22Rv1 (cell line): ENCODE data around the gene FXYD2.

ENCODE experiments used
- ZFX ChIP-seq: fragments of 450-650 bp; IDR thresholded peaks from 2 replicates; pipeline ENCODE4 v1.6.1; 2017; ENCODE audit warnings: antibody characterized with exemption, borderline replicate concordance
- TF ChIP-seq, protein P1 (sequence below): fragments of 450-650 bp; IDR thresholded peaks from 2 replicates; pipeline ENCODE4 v1.5.1; 2017; ENCODE audit warnings: mild to moderate bottlenecking

DNA sequence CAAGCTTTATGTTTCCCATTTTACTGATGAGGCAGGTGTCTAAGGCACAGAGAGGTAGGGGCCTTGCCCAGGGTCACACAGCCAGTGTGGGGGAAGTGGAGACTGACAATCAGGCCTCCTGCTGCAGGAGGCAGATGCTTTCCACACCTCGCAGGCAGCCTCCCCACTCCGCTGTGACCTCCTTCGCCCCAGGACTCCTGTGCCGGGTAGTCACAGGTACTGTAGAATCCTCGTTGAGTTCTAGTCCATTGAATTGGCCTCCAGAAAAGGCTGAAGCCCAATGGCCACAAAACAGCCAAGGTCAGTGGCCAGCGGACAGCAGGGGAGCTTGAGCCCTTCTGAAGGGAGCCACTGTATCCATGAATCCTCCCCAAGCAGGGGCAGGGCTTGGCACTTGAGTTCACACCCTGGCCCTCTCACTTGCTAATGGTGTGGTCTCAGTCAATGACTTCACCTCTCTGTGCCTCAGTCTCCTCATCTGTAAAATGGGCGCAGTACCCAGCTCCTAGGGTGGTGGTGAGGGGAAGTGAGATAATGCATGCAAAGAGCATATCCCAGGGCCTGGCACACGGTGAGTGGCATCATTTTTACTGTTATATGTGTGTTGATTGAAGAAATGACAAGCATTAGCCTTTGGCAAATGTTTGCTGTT, 1.1 kb upstream of the FXYD2 start:
- TF ChIP-seq, protein P1, sequence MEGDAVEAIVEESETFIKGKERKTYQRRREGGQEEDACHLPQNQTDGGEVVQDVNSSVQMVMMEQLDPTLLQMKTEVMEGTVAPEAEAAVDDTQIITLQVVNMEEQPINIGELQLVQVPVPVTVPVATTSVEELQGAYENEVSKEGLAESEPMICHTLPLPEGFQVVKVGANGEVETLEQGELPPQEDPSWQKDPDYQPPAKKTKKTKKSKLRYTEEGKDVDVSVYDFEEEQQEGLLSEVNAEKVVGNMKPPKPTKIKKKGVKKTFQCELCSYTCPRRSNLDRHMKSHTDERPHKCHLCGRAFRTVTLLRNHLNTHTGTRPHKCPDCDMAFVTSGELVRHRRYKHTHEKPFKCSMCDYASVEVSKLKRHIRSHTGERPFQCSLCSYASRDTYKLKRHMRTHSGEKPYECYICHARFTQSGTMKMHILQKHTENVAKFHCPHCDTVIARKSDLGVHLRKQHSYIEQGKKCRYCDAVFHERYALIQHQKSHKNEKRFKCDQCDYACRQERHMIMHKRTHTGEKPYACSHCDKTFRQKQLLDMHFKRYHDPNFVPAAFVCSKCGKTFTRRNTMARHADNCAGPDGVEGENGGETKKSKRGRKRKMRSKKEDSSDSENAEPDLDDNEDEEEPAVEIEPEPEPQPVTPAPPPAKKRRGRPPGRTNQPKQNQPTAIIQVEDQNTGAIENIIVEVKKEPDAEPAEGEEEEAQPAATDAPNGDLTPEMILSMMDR: no peak
- no peak for TF ChIP-seq ZFX
